Astrocyte (in vitro differentiated cells and primary cell): ENCODE results near the gene IGFBP1.
"Not testable (repeated sequence)": the region's sequence is repeated elsewhere in the genome, so short reads cannot be mapped to it uniquely, and the experiment has no call there.

Experiments
- EZH2 ChIP-seq: IDR thresholded peaks from 2 replicates; pipeline ENCODE4 v1.6.1; 2012; ENCODE audit warnings: mild to moderate bottlenecking, low read length, inconsistent platforms; ENCODE audit not compliant: insufficient read depth
- TF ChIP-seq, protein P1 (sequence below): IDR thresholded peaks from 2 replicates; pipeline ENCODE4 v1.5.1; 2011; ENCODE audit warnings: low read depth, mild to moderate bottlenecking, inconsistent platforms, low read length, moderate library complexity; ENCODE audit not compliant: insufficient read depth

GRCh38 chr7:45856888-45857287 is 31.4 kb upstream of the IGFBP1 start:
- TF ChIP-seq, protein P1, sequence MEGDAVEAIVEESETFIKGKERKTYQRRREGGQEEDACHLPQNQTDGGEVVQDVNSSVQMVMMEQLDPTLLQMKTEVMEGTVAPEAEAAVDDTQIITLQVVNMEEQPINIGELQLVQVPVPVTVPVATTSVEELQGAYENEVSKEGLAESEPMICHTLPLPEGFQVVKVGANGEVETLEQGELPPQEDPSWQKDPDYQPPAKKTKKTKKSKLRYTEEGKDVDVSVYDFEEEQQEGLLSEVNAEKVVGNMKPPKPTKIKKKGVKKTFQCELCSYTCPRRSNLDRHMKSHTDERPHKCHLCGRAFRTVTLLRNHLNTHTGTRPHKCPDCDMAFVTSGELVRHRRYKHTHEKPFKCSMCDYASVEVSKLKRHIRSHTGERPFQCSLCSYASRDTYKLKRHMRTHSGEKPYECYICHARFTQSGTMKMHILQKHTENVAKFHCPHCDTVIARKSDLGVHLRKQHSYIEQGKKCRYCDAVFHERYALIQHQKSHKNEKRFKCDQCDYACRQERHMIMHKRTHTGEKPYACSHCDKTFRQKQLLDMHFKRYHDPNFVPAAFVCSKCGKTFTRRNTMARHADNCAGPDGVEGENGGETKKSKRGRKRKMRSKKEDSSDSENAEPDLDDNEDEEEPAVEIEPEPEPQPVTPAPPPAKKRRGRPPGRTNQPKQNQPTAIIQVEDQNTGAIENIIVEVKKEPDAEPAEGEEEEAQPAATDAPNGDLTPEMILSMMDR = not testable (repeated sequence)
- not testable (repeated sequence) for TF ChIP-seq EZH2
